Activated CD4-positive, alpha-beta T cell treated with anti-CD3 and anti-CD28 coated beads, Interleukin-2, amount 10 ng/mL, durations not matched to agents 24 days and 14 days (primary cell): ENCODE results near the gene LPP. TPM values are rescaled to one million over a fixed set of nuclear protein-coding genes. Genes with fewer than 3 reads are reported as not detected.

Experiments
- DNase-seq: peaks from one replicate; pipeline ENCODE4 v3.0.0; 2022
- H3K27ac Mint-ChIP-seq: one replicate; pipeline ENCODE4 v1.8.0; 2022; ENCODE audit warnings: mild to moderate bottlenecking, mixed read lengths
- H3K27me3 Mint-ChIP-seq: one replicate; pipeline ENCODE4 v1.8.0; 2022; ENCODE audit warnings: mixed read lengths
- H3K36me3 Mint-ChIP-seq: one replicate; pipeline ENCODE4 v1.8.0; 2022; ENCODE audit warnings: low read depth, mild to moderate bottlenecking, mixed read lengths
- H3K4me1 Mint-ChIP-seq: one replicate; pipeline ENCODE4 v1.8.0; 2021; ENCODE audit warnings: mixed read lengths
- H3K4me3 Mint-ChIP-seq: one replicate; pipeline ENCODE4 v1.8.0; 2022; ENCODE audit warnings: mild to moderate bottlenecking, moderate library complexity, mixed read lengths
- H3K9me3 Mint-ChIP-seq: one replicate; pipeline ENCODE4 v1.8.0; 2021; ENCODE audit warnings: mixed read lengths
- intact Hi-C: fragments of 100-400 bp; cut with micrococcal nuclease; formaldehyde crosslinking; loops from one replicate; pipeline ENCODE4 v1.15.1; 2023
- total RNA-seq: library from RNA; stranded (reverse); gene quantifications from 2 replicates; pipeline ENCODE4 v1.2.3, GENCODE V29; 2022

The LPP gene
- total RNA-seq, 1 donor from 2014 or later: 41.4 TPM

- intact Hi-C loops: no loop called here
- DNase-seq: no peak
- Mint-ChIP-seq H3K27ac (peak overlapping the region; percentile 31), H3K9me3 (no peaks in the 10 kb centered on the region), H3K27me3 (no peaks in the 10 kb centered on the region), H3K4me3 (peak overlapping the region; percentile 0), H3K4me1 (peaks cover 31% of the 10 kb centered on the region), H3K36me3 (peaks cover 21% of the 10 kb centered on the region)
Observed at GRCh38 chr3:188217011-188217463, 63.1 kb downstream of the LPP start.

- no peaks in the 10 kb centered on the region for H3K27me3 Mint-ChIP-seq
- H3K4me3 Mint-ChIP-seq: no peak overlapping the region
- intact Hi-C loops: no loop called here
- no peak for DNase-seq
- H3K36me3 Mint-ChIP-seq: peaks cover 21% of the 10 kb centered on the region
- H3K9me3 Mint-ChIP-seq: no peaks in the 10 kb centered on the region
- H3K4me1 Mint-ChIP-seq: peaks cover 29% of the 10 kb centered on the region
- H3K27ac Mint-ChIP-seq: no peak overlapping the region
Observed at GRCh38 chr3:188217726-188218125, 63.8 kb downstream of the LPP start.

- Mint-ChIP-seq H3K4me3 (no peak overlapping the region), H3K9me3 (peaks cover under 1% of the 10 kb centered on the region), H3K36me3 (peaks cover 20% of the 10 kb centered on the region), H3K27me3 (no peaks in the 10 kb centered on the region), H3K27ac (no peak overlapping the region), H3K4me1 (peaks cover 24% of the 10 kb centered on the region)
- intact Hi-C loops: no loop called here
- DNase-seq: no peak
Observed at GRCh38 chr3:188218603-188219002, 64.6 kb downstream of the LPP start.

GRCh38 chr3:188219147-188219546, 65.2 kb downstream of the LPP start:
- DNase-seq: no peak
- Mint-ChIP-seq H3K4me1 (peaks cover 19% of the 10 kb centered on the region), H3K27ac (no peak overlapping the region), H3K9me3 (peaks cover 4% of the 10 kb centered on the region), H3K36me3 (peaks cover 22% of the 10 kb centered on the region), H3K4me3 (no peak overlapping the region), H3K27me3 (no peaks in the 10 kb centered on the region)
- intact Hi-C loops: no loop called here

GRCh38 chr3:188220097-188220788, 66.3 kb downstream of the LPP start:
- intact Hi-C loops: no loop called here
- peaks cover 24% of the 10 kb centered on the region for H3K36me3 Mint-ChIP-seq
- no peaks in the 10 kb centered on the region for H3K27me3 Mint-ChIP-seq
- no peak for DNase-seq
- H3K4me3 Mint-ChIP-seq: no peak overlapping the region
- H3K4me1 Mint-ChIP-seq: peaks cover 15% of the 10 kb centered on the region
- H3K9me3 Mint-ChIP-seq: peaks cover 7% of the 10 kb centered on the region
- H3K27ac Mint-ChIP-seq: no peak overlapping the region

GRCh38 chr3:188220988-188221818, 67.2 kb downstream of the LPP start:
- H3K27ac Mint-ChIP-seq: no peak overlapping the region
- DNase-seq: no peak
- intact Hi-C loops: no loop called here
- H3K4me1 Mint-ChIP-seq: peaks cover 12% of the 10 kb centered on the region
- H3K27me3 Mint-ChIP-seq: no peaks in the 10 kb centered on the region
- peaks cover 7% of the 10 kb centered on the region for H3K9me3 Mint-ChIP-seq
- H3K36me3 Mint-ChIP-seq: peaks cover 24% of the 10 kb centered on the region
- no peak overlapping the region for H3K4me3 Mint-ChIP-seq

- no peak for DNase-seq
- intact Hi-C loops: no loop called here
- Mint-ChIP-seq H3K36me3 (peaks cover 40% of the 10 kb centered on the region), H3K4me3 (no peak overlapping the region), H3K27ac (no peak overlapping the region), H3K27me3 (no peaks in the 10 kb centered on the region), H3K9me3 (peaks cover 7% of the 10 kb centered on the region), H3K4me1 (peaks cover 6% of the 10 kb centered on the region)
Observed at GRCh38 chr3:188223936-188224335, 70.0 kb downstream of the LPP start.

GRCh38 chr3:188227442-188227841, 73.5 kb downstream of the LPP start:
- intact Hi-C loops: no loop called here
- H3K36me3 Mint-ChIP-seq: peaks cover 42% of the 10 kb centered on the region
- H3K27me3 Mint-ChIP-seq: no peaks in the 10 kb centered on the region
- peaks cover 7% of the 10 kb centered on the region for H3K9me3 Mint-ChIP-seq
- no peak for DNase-seq
- peaks cover 4% of the 10 kb centered on the region for H3K4me1 Mint-ChIP-seq
- H3K27ac Mint-ChIP-seq: no peak overlapping the region
- H3K4me3 Mint-ChIP-seq: no peak overlapping the region

GRCh38 chr3:188229177-188229576, 75.2 kb downstream of the LPP start:
- H3K27ac Mint-ChIP-seq: no peak overlapping the region
- intact Hi-C loops: no loop called here
- peaks cover 9% of the 10 kb centered on the region for H3K4me1 Mint-ChIP-seq
- DNase-seq: no peak
- peaks cover 46% of the 10 kb centered on the region for H3K36me3 Mint-ChIP-seq
- no peaks in the 10 kb centered on the region for H3K27me3 Mint-ChIP-seq
- no peak overlapping the region for H3K4me3 Mint-ChIP-seq
- H3K9me3 Mint-ChIP-seq: peaks cover 4% of the 10 kb centered on the region

- Mint-ChIP-seq H3K27ac (no peak overlapping the region), H3K4me1 (peaks cover 12% of the 10 kb centered on the region), H3K36me3 (peaks cover 46% of the 10 kb centered on the region), H3K27me3 (no peaks in the 10 kb centered on the region), H3K4me3 (no peak overlapping the region), H3K9me3 (no peaks in the 10 kb centered on the region)
- DNase-seq: no peak
- intact Hi-C loops: no loop called here
Observed at GRCh38 chr3:188229726-188230125, 75.8 kb downstream of the LPP start.

- Mint-ChIP-seq H3K27ac (no peak overlapping the region), H3K4me1 (peaks cover 16% of the 10 kb centered on the region), H3K27me3 (no peaks in the 10 kb centered on the region), H3K36me3 (peaks cover 46% of the 10 kb centered on the region), H3K4me3 (no peak overlapping the region), H3K9me3 (no peaks in the 10 kb centered on the region)
- no peak for DNase-seq
- intact Hi-C loops: no loop called here
Observed at GRCh38 chr3:188230962-188231361, 77.0 kb downstream of the LPP start.

GRCh38 chr3:188231456-188231855, 77.5 kb downstream of the LPP start:
- no peak for DNase-seq
- Mint-ChIP-seq H3K27ac (no peak overlapping the region), H3K9me3 (peaks cover 4% of the 10 kb centered on the region), H3K4me1 (peaks cover 18% of the 10 kb centered on the region), H3K4me3 (no peak overlapping the region), H3K27me3 (no peaks in the 10 kb centered on the region), H3K36me3 (peaks cover 46% of the 10 kb centered on the region)
- intact Hi-C loops: no loop called here

- no peak overlapping the region for H3K4me3 Mint-ChIP-seq
- intact Hi-C loops: no loop called here
Observed at GRCh38 chr3:188232656-188233055, 78.7 kb downstream of the LPP start.

GRCh38 chr3:188233320-188233719, 79.4 kb downstream of the LPP start:
- no peak overlapping the region for H3K27ac Mint-ChIP-seq
- no peaks in the 10 kb centered on the region for H3K27me3 Mint-ChIP-seq
- H3K4me3 Mint-ChIP-seq: no peak overlapping the region
- peaks cover 4% of the 10 kb centered on the region for H3K9me3 Mint-ChIP-seq
- H3K36me3 Mint-ChIP-seq: peaks cover 41% of the 10 kb centered on the region
- DNase-seq: no peak
- peaks cover 26% of the 10 kb centered on the region for H3K4me1 Mint-ChIP-seq
- intact Hi-C loops: no loop called here

More at GRCh38 chr3:188232656-188233055, 78.7 kb downstream of the LPP start:
- no peak for DNase-seq
- Mint-ChIP-seq H3K4me1 (peaks cover 22% of the 10 kb centered on the region), H3K27me3 (no peaks in the 10 kb centered on the region), H3K36me3 (peaks cover 43% of the 10 kb centered on the region), H3K27ac (no peak overlapping the region), H3K9me3 (peaks cover 4% of the 10 kb centered on the region)
